COLO668 (cell line): ENCODE measurements around the gene BTG4.

Experiments used
- DNase-seq: peaks from one replicate; lab custom pipeline; 2025; ENCODE audit not compliant: unreplicated experiment; lab: John Stamatoyannopoulos, UW

Gene BTG4

DNA sequence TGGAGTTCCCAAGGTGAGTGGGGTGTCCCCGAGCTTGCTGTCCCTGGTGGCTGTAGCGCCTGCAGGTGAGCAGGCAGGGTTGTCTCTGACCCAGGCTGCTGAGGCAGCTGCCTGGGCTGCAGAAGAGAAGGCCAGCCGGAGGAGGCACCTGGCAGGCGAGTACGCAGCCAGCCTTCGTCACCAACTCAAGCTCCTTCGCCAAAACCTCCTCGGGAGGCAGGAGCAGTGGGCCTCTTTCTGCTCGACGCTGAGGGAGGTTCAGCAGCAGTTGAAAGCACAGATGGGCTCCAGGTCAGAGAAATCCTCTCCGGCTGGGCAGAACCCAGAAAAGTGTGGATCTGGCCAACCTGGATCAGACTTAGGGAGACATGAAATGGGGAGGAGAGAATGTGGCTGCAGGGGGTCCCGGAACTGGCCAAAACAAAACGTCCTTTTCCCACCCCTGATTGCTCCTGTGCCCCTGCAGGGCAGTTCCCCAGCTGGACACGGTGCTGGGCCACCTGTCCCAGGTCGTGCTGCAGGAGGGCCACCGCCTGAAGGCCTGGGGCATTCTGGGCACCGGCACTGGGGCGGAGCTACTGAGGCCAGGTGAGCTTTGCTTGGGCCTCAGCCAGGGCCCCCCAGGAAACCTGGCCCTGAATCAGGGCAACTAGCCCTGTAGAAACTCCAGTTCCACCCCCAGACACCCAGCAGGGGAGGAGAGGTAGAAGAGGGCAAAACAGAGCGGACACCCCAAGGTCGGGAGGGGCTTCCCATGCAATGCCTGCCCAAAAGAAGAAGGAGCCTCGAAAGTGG lies 56.7 kb downstream of the BTG4 start:
- no peak for DNase-seq

DNA sequence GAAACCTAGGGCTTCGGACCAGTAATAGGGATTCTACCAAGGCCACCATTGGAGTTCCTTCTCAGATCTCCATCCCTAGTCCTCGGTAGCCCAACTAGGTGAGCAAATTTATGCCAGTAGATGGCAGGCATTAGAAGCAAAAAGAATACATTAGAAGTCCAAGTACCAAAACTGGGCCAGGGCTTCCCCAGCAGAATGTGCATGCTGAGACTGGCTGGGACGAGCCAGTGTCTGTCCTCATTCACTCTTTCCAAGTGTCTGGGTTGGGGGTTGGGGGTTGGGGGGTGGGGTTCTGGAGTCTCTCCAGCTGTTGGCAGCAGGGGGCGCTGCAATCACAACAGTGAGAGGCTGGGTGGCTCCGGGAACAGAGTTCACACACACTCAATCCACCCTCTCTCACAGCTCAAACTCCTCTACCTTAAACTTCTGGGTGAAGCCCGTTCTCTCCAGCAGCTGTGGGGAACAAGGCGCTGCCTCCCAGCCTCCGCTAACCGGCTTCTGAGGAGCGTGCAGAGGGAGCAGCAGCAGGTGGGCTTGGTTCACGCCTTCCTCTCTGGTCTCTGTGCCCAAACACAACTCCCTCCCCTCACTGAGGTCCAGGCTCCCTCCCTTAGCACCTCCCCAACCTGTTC lies 57.5 kb downstream of the BTG4 start:
- peak; percentile 44 for DNase-seq

DNA sequence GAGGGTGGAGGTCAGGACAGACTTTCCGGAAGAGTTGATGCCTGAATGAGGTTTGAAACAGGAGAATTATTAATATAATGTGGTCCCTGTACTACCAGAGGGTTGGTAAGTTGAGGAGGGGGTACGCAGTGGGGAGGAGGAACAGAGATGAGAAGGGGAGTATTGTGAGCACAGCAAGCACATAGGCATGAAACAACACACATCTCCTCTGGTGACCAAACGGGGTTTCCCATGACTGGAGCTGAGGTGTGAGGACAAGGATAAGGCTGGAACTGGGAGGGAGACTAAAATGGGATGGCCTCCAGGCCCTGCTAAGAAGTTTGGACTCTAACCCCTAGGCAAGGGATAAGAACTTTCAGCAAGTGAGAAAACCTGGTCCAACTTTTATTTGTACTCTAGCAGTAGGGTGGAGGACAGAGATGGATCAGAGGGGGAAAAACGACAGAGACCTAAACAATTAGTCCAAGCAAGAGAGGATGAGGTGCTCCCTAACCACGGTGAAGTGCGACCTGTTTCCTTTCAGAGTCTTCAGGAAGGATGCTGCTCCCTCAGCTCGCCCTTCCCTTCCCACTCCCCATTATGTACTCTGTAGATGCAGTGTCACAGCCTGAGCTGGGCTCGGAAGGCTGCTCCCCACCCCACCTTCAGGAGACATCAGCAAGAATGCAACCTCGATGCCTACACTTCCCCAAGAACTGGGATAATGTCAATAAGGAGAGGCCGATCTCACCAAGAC lies 59.2 kb downstream of the BTG4 start:
- DNase-seq: no peak

DNA sequence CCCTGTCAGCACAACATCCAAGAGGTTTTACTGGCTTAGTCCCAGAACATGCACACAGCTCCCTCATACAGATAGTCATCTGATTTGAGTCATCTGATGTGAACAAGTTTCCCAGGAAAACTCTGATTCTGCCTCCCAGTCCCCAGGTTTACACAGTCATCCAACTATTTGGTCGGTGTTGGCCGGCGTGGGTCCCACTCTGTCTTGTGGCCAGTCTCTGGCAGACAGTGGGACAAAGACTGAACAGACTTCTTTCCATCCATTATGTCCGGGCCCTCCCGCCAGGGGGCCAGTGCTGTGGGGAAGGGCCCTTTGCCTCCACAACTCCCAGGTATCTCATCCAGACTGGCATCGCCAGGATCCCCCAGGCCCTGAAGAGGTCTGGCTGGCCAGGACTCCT lies 60.0 kb downstream of the BTG4 start:
- DNase-seq: no peak

DNA sequence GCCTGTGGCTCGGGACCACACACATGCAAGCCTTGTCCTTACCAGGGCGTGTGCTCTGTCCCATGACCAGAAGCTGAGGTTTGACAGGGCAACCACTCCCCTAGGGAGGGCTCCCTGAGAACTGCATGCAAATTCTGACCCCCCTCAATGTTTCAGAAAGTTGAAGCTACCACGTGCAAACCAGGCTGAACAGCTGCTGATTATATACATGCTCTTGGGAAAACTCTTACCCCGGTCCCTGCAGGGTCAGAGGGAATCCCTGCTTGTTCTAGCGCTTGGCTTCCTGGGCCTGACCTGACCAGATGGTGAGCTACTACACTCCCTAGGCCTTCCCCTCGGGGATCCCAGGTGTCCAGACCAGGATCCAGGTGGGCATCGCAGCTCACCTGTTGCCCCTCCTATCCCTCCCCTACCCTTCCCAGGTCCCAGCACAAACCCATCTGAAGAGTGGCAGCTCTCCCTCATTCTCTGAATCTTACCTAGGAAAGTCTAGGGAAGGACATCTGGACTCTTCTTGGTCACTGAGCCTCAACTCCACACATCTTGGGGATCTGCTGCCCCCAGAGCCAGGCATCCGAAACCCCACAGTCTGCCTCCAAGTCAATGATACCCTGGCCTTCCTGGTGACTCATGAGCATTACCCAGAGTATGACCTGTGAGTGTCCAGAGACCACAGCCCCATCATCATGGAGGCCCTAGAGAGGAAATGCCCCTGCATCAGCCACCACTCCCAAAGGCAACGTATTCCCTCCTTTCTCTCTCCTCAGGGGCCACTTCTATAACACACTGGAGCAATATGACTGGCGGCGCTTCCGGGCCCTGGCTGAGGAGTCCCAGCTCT lies 61.5 kb downstream of the BTG4 start:
- no peak for DNase-seq

DNA sequence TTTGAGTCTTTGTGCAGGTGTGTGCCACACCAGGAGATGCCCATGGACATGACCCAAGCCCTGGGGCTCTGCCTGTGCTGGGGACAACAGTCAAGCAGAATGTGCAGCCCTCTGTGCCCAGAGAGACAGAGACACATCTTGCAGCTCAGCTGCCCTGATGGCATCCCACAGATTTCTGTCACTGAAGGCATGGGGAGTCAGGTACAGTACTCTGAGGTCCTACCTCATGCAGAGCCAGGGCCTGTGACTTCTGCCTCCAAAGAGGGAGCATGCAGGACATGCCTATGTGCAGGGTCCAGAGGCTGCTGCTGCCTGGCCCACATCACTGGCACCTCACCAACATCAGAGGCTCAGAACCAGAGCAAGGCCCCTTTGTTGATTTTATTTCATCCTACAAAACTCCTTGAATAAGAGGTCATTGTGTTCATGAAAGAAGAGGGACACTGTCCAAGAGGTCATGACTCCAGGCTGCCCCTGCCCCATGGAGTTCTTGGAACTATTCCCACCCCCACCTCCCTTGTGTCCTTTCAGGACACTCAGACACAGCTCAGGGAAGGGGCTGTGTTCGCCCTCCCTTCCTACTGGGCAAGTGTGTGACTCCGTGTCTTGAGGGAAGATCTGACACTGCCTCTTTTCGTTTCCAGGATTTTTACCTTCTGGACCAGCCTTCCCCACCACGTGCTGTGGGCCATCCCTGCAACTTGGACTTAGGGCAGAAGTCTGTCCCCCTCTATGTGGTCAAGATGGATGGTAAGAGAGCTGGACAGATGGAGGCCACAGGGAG lies 62.3 kb downstream of the BTG4 start:
- no peak for DNase-seq

DNA sequence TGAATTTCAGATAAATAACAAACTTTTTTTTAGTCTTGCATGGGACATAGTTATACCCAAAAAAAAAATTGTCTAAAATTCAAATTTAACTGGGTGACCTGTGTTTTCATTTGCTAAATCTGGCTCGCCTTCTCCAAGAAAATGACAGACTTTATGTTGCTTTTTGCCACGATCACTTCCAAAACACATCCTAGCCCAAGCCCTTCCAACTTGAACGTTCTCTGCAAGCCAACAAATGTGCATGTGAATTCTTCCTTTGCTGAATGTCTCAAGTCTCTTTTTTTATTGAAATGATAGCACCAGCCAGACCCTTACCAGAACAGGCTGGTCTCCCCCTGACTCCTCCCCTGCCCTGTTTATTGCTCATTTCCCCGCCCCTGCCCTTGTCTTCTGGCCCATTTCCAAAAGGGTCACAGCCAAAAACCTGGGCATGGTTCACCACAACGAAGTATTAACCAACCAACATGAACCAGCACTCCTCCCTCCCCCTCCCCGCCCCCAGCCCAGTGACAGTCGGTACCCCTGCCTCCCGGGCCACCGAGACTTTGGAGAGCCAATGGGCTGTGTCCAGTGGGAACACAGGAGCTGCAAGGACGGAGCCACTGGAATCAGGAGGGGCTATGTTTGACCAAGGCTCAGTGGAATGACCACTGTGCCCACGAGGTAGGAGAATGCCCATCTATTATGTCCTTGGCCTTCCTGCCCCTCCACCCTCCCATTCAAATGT lies 63.2 kb downstream of the BTG4 start:
- DNase-seq: no peak

DNA sequence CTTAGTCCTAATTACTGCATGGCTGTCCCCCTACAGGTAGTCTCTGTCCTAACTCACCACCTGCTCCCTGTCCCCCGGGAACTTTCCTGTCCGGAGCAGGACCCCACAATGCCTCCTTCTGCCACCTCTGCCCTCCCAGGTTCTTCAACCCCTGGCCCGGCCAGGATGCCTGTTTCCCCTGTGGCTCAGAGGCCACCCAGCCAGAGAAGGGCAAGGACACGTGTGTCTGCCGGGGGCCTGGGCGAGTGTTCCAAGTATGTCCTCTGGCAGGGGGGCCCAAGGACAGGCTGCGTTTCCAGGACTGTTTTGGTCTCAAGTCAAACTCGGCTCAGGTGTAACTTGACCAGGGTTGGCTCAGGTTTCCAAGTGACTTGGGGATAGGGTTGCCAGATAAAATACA lies 63.8 kb downstream of the BTG4 start:
- no peak for DNase-seq

DNA sequence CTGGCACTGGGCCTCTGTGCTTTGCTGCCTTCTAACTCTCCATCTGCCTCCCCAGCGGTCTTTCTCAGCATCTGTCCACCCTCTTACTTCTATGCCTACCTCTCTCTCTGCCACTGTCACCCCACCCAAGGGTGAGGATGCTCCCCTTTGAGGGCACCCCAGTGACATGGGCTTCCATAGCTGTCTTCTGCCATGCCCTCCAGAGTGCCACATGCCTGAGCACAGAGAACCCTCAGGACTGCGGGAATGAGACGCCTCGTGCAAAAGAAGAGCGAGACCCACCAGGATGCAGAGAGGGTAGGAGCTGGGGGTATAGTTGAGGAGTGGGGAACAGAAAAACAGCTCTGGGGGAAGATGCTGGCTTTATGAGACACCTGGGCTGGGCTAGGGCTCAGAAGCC lies 64.3 kb downstream of the BTG4 start:
- DNase-seq: no peak

DNA sequence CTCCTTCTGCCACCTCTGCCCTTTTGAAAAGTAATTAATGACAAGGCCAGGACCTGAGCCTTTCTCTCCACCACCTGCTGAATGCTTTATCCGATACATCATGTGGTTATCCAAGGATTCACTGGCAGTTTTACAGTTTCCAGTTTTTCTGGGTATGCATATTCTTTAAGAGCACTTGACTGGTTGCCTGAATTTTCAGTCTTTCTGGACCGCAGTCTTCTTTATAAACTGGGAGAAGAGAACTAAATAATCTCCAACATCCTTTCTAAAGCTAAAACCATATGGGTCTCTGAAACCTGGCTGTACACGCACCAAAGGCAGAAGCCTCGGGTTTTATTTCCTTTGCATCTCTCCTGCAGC lies 65.1 kb downstream of the BTG4 start:
- DNase-seq: no peak

DNA sequence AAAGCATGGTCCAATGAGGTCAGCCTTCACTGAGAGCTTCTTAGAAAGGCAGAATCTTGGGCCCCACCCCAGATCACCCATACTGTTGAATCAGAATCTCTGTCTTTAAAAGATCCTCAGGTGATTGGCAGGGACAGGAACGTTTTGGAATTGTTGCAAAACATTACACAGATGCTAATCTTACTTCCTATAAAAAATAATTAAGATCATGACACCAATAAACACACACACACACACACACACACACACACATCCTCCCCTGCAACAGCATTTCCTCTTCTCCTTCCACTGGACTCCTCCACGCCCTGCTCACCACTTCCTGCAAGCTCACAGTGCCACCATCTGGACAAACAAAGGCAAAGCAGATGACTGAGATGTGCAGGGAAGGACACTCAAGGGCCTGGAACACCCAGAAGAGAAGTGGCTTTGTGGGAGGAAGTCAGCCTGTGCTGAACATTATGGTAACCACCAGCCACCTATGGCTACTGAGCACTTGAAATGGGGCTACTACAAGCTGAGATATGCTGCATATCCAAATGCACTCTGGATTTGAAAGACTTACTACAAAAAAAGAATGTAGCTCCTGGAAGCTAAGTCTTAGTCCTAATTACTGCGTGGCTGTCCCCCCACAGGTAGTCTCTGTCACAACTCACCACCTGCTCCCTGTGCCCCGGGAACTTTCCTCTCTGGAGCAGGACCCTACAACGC lies 65.6 kb downstream of the BTG4 start:
- DNase-seq: peak; percentile 77

DNA sequence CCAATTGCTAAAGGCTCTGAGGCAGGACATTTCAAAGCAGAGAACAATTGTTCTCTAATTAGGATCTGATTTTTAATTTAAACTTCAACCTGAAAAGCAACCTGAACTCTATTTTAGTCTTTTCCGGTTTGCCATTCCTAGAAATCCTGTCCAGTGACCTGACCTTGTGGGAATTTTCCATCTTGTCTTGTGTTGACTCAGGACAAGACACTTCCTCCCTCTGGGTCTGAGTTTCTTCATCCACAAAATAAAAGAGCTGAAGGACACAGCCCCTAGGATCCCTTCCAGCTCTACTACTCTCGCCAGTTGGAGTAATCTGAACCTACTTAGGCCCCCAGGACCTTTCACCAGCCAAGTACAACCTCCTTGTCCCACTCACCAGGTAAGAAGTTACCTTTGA lies 66.6 kb downstream of the BTG4 start:
- DNase-seq: no peak
